ENCODE results near the gene RMRP. TPM values are rescaled to one million over a fixed set of nuclear protein-coding genes. Genes with fewer than 3 reads are reported as not detected.

Gene RMRP
- total and polyA plus RNA-seq, 7 experiments from 2014 or later: 49.2 to 11,273 (median 7,741) TPM; not detected in 1

DNA sequence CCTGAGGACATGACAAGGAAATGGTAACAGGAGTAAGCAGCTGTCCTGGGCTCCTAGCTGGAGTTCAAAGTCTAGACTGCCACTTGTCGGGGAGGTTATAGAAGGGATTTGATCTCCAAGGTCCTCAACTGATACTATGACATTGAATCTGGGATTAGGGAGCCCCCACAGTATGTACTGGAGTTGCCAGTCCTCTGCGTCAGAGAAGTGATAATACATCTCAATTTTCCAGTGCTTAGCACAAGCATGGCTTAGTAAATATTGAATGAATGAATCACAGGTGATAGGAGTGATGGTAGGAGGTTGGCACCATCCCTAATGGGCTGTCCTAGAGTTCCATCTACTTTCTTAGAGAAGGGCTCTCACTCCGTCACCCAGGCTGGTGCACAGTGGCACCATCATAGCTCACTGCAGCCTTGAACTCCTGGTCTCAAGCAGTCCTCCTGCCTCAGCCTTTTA is 38.2 kb upstream of the RMRP start:
- Mint-ChIP-seq H3K4me3 (no peak overlapping the region), H3K27ac (peak overlapping the region in 2 of 9 donors; percentile 79 to 85), H3K27me3 (no peaks in the 10 kb centered on the region), H3K4me1 (peaks cover 13 to 21% (median 19%) of the 10 kb centered on the region in 7 donors), H3K36me3 (peaks cover 0 to 23% (median 0%) of the 10 kb centered on the region in 5 donors), H3K9me3 (no peaks in the 10 kb centered on the region)
- peaks cover 5 to 10% of the 10 kb centered on the region in 2 donors for H3K4me1 ChIP-seq (ENCODE audit: control insufficient read depth in 2 of 2, insufficient read depth in 2 of 2, low read length in 2 of 2)
- no peaks in the 10 kb centered on the region for H3K27me3 ChIP-seq (ENCODE audit: control insufficient read depth in 2 of 2, insufficient read depth in 2 of 2, low read length in 2 of 2)
- peaks cover 12 to 44% (median 13%) of the 10 kb centered on the region in 3 experiments for H3K36me3 ChIP-seq (ENCODE audit: control insufficient read depth in 2 of 3, insufficient read depth in 3 of 3, low read length in 3 of 3)
- DNase-seq (no peak), ATAC-seq (no peak)
- no peak overlapping the region for H3K27ac ChIP-seq (ENCODE audit: low read depth, low read length)
- no peaks in the 10 kb centered on the region for H3K9me3 ChIP-seq (ENCODE audit: control insufficient read depth in 2 of 3, low read length in 3 of 3)
- intact Hi-C loops (cut with micrococcal nuclease): loop anchor here (1.0 to 2.0 kb wide), 8 partner anchors 33 to 186 kb away; partner anchors contain the start of genes CCDC107 (in 2 of the 2) and RMRP (in 2 of the 2)
- POLR2A ChIA-PET: interaction anchor here (0.7 to 4.0 kb wide), 7 partner anchors 8 to 80 kb away, joined by 3 to 36 read pairs (median 11); partner anchors contain the start of genes CREB3, SIT1 and TLN1
- CTCF ChIA-PET: interaction anchor here (0.6 to 7.1 kb wide), 29 partner anchors 8 to 711 kb away, joined by 3 to 107 read pairs (median 4); partner anchors contain the start of genes ARHGEF39, CA9, CCDC107 and CD72
- no peak overlapping the region for H3K4me3 ChIP-seq (ENCODE audit: low read length)

DNA sequence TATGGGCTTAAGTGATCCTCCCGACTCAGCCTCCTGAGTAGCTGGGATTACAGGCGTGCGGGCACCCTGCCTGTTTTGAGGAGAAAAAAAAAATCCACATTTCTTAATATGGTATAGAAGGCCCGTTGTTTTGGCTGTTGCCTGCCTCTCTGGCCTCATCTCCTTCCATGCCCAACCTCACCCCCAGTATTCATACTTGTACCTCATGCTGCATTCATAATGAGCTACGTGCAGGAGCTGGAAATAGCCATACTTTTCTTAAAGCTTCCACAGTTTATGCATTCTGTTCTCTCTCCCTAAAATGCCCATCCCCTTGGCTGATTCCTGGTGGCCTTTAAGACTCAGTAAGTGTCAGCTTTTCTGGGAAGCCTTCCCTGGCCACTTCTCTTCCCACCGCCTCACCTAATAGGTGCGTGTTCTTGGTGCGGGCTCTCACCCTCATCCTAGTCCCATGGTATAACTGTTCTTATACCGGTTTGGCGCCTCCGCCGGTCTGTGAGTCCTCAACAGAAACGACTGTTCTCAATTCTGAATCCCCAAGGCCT is 34.0 kb upstream of the RMRP start:
- CTCF ChIA-PET: interaction anchor here (0.5 to 5.4 kb wide), 9 partner anchors 10 to 1058 kb away, joined by 3 to 29 read pairs (median 3); partner anchors contain the start of genes CCDC107 and RMRP
- H3K36me3 ChIP-seq (ENCODE audit: control insufficient read depth in 2 of 3, insufficient read depth in 3 of 3, low read length in 3 of 3): peaks cover 0 to 3% (median 0%) of the 10 kb centered on the region in 3 experiments
- ATAC-seq: no peak
- DNase-seq: no peak
- H3K4me3 ChIP-seq (ENCODE audit: low read length): no peak overlapping the region
- POLR2A ChIA-PET: interaction anchor here (0.8 to 2.8 kb wide), 11 partner anchors 9 to 87 kb away, joined by 3 to 13 read pairs (median 5); partner anchors contain the start of genes ARHGEF39, CCDC107, RMRP and SIT1
- intact Hi-C loops (cut with micrococcal nuclease): loop anchor here (1.0 to 2.0 kb wide), 3 partner anchors 15 to 75 kb away; partner anchors contain the start of genes CCDC107 (in 2 of the 2) and RMRP (in 2 of the 2)
- H3K9me3 ChIP-seq (ENCODE audit: control insufficient read depth in 2 of 3, low read length in 3 of 3): no peaks in the 10 kb centered on the region
- no peak overlapping the region for H3K27ac ChIP-seq (ENCODE audit: low read depth, low read length)
- Mint-ChIP-seq H3K27ac (peak overlapping the region in 8 of 9 donors; percentile 10 to 95 (median 64)), H3K9me3 (no peaks in the 10 kb centered on the region), H3K27me3 (no peaks in the 10 kb centered on the region), H3K4me1 (peaks cover 21 to 37% (median 30%) of the 10 kb centered on the region in 7 donors), H3K36me3 (peaks cover 0 to 6% (median 0%) of the 10 kb centered on the region in 5 donors), H3K4me3 (peak overlapping the region; percentile 70 to 94 (median 88))
- H3K27me3 ChIP-seq (ENCODE audit: control insufficient read depth in 2 of 2, insufficient read depth in 2 of 2, low read length in 2 of 2): no peaks in the 10 kb centered on the region
- peaks cover 5% of the 10 kb centered on the region in 2 donors for H3K4me1 ChIP-seq (ENCODE audit: control insufficient read depth in 2 of 2, insufficient read depth in 2 of 2, low read length in 2 of 2)

DNA sequence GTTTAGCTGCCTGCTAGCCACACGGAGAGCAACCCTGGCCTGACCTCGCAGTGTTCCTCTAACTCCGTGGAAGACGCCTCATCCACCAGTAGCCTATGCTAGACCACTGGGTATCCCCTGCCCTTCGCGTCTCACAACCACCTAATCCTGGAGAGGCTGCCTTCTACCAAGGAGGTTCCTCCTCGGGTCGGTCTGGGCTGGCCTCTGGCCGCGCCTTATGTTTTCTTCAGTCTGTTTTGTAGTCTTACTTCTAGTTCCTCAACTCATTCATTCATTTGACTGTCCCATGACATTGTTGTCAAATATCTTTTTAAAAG is 33.5 kb upstream of the RMRP start:
- H3K4me3 ChIP-seq (ENCODE audit: low read length): peak overlapping the region; percentile 65
- peak overlapping the region; percentile 70 for H3K27ac ChIP-seq (ENCODE audit: low read depth, low read length)
- Mint-ChIP-seq H3K27me3 (no peaks in the 10 kb centered on the region), H3K4me1 (peaks cover 16 to 32% (median 26%) of the 10 kb centered on the region in 7 donors), H3K36me3 (peaks cover 0 to 2% (median 0%) of the 10 kb centered on the region in 5 donors), H3K9me3 (no peaks in the 10 kb centered on the region), H3K4me3 (peak overlapping the region; percentile 80 to 94 (median 88)), H3K27ac (peak overlapping the region; percentile 10 to 95 (median 74))
- ATAC-seq: peak; percentile 28
- peak in 1 of 9 donors; percentile 7 for DNase-seq
- H3K36me3 ChIP-seq (ENCODE audit: control insufficient read depth in 2 of 3, insufficient read depth in 3 of 3, low read length in 3 of 3): no peaks in the 10 kb centered on the region
- no peaks in the 10 kb centered on the region for H3K27me3 ChIP-seq (ENCODE audit: control insufficient read depth in 2 of 2, insufficient read depth in 2 of 2, low read length in 2 of 2)
- intact Hi-C loops (cut with micrococcal nuclease): loop anchor here (1.0 to 2.0 kb wide), 3 partner anchors 14 to 74 kb away; partner anchors contain the start of genes CCDC107 (in 2 of the 2) and RMRP (in 2 of the 2)
- CTCF ChIA-PET: interaction anchor here (0.6 to 5.4 kb wide), 5 partner anchors 33 to 1057 kb away, joined by 3 to 29 read pairs (median 3); partner anchors contain the start of genes CCDC107 and RMRP
- POLR2A ChIA-PET: interaction anchor here (0.9 to 2.8 kb wide), 12 partner anchors 16 to 121 kb away, joined by 3 to 13 read pairs (median 4); partner anchors contain the start of genes ARHGEF39, CCDC107, RMRP and SIT1
- H3K4me1 ChIP-seq (ENCODE audit: control insufficient read depth in 2 of 2, insufficient read depth in 2 of 2, low read length in 2 of 2): peaks cover 0 to 5% of the 10 kb centered on the region in 2 donors
- no peaks in the 10 kb centered on the region for H3K9me3 ChIP-seq (ENCODE audit: control insufficient read depth in 2 of 3, low read length in 3 of 3)

DNA sequence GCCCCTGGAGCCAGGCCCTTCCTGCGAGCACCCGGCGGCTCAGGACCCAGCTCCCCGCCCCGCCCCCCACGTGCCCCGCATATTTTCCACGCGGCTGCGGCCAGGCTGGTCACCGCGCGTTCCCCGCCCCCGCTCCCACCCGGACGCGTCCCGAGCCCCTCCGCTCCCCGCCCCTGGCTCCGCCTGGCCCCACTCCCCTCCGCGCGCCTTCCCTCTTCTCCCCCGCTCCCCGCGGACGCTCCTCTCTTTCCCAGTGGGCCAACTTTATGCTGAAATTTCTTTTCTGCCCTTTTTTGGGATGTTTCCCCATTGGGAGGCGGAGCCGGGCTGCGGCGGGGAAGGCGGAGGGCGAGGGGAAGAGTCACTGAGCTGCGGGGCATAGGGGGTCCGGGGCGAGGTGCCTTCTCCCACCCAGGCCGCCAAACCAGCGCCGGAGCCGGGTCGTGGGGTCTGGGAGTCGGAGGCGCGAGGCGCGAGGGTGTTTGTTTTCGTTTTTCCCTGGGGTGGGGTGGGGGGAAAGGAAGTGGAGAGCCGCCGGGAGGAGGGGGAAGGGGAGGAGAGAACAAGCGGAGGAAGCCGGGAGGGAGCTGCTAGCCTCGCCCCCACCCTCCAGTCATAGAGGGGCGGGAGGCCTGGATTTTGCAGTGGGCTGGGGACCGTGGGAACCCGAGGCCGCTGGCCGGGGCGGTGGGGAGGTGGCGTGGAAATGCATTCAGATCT is 33.0 kb upstream of the RMRP start:
- H3K4me1 ChIP-seq (ENCODE audit: control insufficient read depth in 2 of 2, insufficient read depth in 2 of 2, low read length in 2 of 2): peaks cover 0 to 5% of the 10 kb centered on the region in 2 donors
- Mint-ChIP-seq H3K27ac (peak overlapping the region; percentile 10 to 95 (median 74)), H3K4me1 (peaks cover 16 to 31% (median 25%) of the 10 kb centered on the region in 7 donors), H3K27me3 (no peaks in the 10 kb centered on the region), H3K4me3 (peak overlapping the region; percentile 80 to 94 (median 88)), H3K36me3 (peaks cover 0 to 1% (median 0%) of the 10 kb centered on the region in 5 donors), H3K9me3 (no peaks in the 10 kb centered on the region)
- H3K36me3 ChIP-seq (ENCODE audit: control insufficient read depth in 2 of 3, insufficient read depth in 3 of 3, low read length in 3 of 3): no peaks in the 10 kb centered on the region
- DNase-seq: peak in 7 of 9 donors; percentile 21 to 52 (median 31)
- CTCF ChIA-PET: interaction anchor here (5.4 kb wide), 1 partner anchor 32 kb away, joined by 29 read pairs; the partner anchor contains the start of genes CCDC107 and RMRP
- H3K9me3 ChIP-seq (ENCODE audit: control insufficient read depth in 2 of 3, low read length in 3 of 3): no peaks in the 10 kb centered on the region
- H3K4me3 ChIP-seq (ENCODE audit: low read length): peak overlapping the region; percentile 65
- peak; percentile 50 for ATAC-seq
- intact Hi-C loops (cut with micrococcal nuclease): loop anchor here (1.0 to 2.0 kb wide), 4 partner anchors 14 to 74 kb away; partner anchors contain the start of genes CCDC107 (in 2 of the 2) and RMRP (in 2 of the 2)
- H3K27ac ChIP-seq (ENCODE audit: low read depth, low read length): peak overlapping the region; percentile 70
- no peaks in the 10 kb centered on the region for H3K27me3 ChIP-seq (ENCODE audit: control insufficient read depth in 2 of 2, insufficient read depth in 2 of 2, low read length in 2 of 2)
- POLR2A ChIA-PET: interaction anchor here (0.7 to 2.8 kb wide), 14 partner anchors 16 to 122 kb away, joined by 3 to 13 read pairs (median 4); partner anchors contain the start of genes ARHGEF39, CCDC107, RMRP and SIT1

DNA sequence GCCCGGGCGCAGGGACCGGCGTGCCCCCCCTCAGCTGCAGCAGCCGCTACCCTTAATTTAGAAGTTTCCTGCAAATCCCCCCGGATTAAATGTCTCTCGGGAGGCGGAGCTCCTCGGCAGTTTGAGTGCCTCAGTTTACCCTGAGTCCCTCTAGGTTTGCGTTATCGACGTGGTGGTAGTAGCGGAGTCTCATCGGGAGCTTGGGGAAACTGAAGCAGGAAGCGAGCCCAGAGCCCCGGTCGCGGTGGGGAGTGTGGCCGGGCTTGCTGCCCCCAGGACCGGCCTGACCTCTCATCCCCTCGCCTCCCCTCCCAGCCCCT is 32.4 kb upstream of the RMRP start:
- DNase-seq (peak in 1 of 9 donors; percentile 15), ATAC-seq (peak; percentile 18)
- peaks cover 16 to 31% (median 25%) of the 10 kb centered on the region in 7 donors for H3K4me1 Mint-ChIP-seq
- Histone ChIP-seq H3K4me3 (ENCODE audit: low read length) (peak overlapping the region; percentile 65), H3K4me1 (ENCODE audit: control insufficient read depth in 2 of 2, insufficient read depth in 2 of 2, low read length in 2 of 2) (peaks cover 0 to 5% of the 10 kb centered on the region in 2 donors), H3K27me3 (ENCODE audit: control insufficient read depth in 2 of 2, insufficient read depth in 2 of 2, low read length in 2 of 2) (no peaks in the 10 kb centered on the region), H3K27ac (ENCODE audit: low read depth, low read length) (peak overlapping the region; percentile 70), H3K36me3 (ENCODE audit: control insufficient read depth in 2 of 3, insufficient read depth in 3 of 3, low read length in 3 of 3) (peaks cover 0 to 1% (median 0%) of the 10 kb centered on the region in 3 experiments), H3K9me3 (ENCODE audit: control insufficient read depth in 2 of 3, low read length in 3 of 3) (no peaks in the 10 kb centered on the region)
- H3K27ac Mint-ChIP-seq: peak overlapping the region in 4 of 9 donors; percentile 12 to 82 (median 60)
- H3K36me3 Mint-ChIP-seq: peaks cover 0 to 1% (median 0%) of the 10 kb centered on the region in 5 donors
- peak overlapping the region; percentile 80 to 94 (median 86) for H3K4me3 Mint-ChIP-seq
- ChIA-PET CTCF (interaction anchor here (5.4 kb wide), 1 partner anchor 32 kb away, joined by 29 read pairs; the partner anchor contains the start of genes CCDC107 and RMRP), POLR2A (interaction anchor here (0.7 to 2.8 kb wide), 9 partner anchors 15 to 122 kb away, joined by 3 to 13 read pairs (median 4); partner anchors contain the start of genes CCDC107, RMRP, SIT1 and SPAG8)
- no peaks in the 10 kb centered on the region for H3K27me3 Mint-ChIP-seq
- no peaks in the 10 kb centered on the region for H3K9me3 Mint-ChIP-seq
- intact Hi-C loops (cut with micrococcal nuclease): loop anchor here (1.0 to 2.0 kb wide), 3 partner anchors 13 to 73 kb away; no protein-coding TSS in a partner anchor

Measured in naive thymus-derived CD4-positive, alpha-beta T cell (primary cell).